HepG2 (cell line): ENCODE data around the gene CDC26. TPM values are rescaled to one million over a fixed set of nuclear protein-coding genes. Genes with fewer than 3 reads are reported as not detected.

Source experiments
- ATAC-seq: fragments of 200-7000 bp; cut with Tn5 transposase; 3 replicates; pipeline ENCODE4 v1.9.1; 2020; ENCODE audit warnings: mild to moderate bottlenecking, moderate library complexity
- BruUV-seq: library from RNA; stranded (reverse); fragments of 400-500 nt; replicated peaks from 2 replicates; lab custom pipeline; 2021; lab: Mats Ljungman, UMichigan
- CTCF ChIA-PET: fragments of 300-600 bp; formaldehyde crosslinking; extraction: SDS; loops from one replicate; lab custom pipeline; 2021; ENCODE audit warnings: low total read pairs, inconsistent platforms, low intra/inter-chr PET ratio; lab: Yijun Ruan, JAX
- POLR2A ChIA-PET: fragments of 350-600 bp; sonication (Branson Sonifier 250); formaldehyde crosslinking; loops from one replicate; lab custom pipeline; 2020; ENCODE audit warnings: antibody characterized with exemption, inconsistent platforms; lab: Yijun Ruan, JAX
- DNase-seq: peaks from one replicate; pipeline ENCODE4 v3.0.0-alpha.2; 2015; ENCODE audit warnings: low spot score
- FAIRE-seq: peaks from 3 replicates; lab custom pipeline; 2011; peaks lifted over from hg19 to GRCh38; lab: Jason Lieb, UNC
- H2AFZ ChIP-seq: one replicate; pipeline ENCODE4 v1.6.1; 2011; ENCODE audit warnings: low read length, inconsistent platforms
- H3K27ac ChIP-seq: fragments of 300-600 bp; 3 replicates; pipeline ENCODE4 v1.8.0; 2011; ENCODE audit warnings: mixed run types, mild to moderate bottlenecking, mixed read lengths, low read length, inconsistent platforms; ENCODE audit not compliant: insufficient read depth; ENCODE audit errors: extremely low read length
- H3K27me3 ChIP-seq, 2 experiments: fragments of 200-600 bp in 1 of 2; 2 replicates in 1 of 2; 3 replicates in 1 of 2; pipeline versions ENCODE4 v1.6.0 to v1.8.0; 2011; ENCODE audit warnings: low read length in 2 of 2, mild to moderate bottlenecking in 2 of 2, moderate library complexity in 2 of 2, inconsistent platforms in 1 of 2; ENCODE audit not compliant: insufficient read depth in 2 of 2, control insufficient read depth in 1 of 2
- H3K36me3 ChIP-seq, 2 experiments: fragments of 200-600 bp in 1 of 2; replicated peaks in 1 of 2; 2 replicates in 1 of 2; 3 replicates in 1 of 2; pipeline versions ENCODE4 v1.5.1 to v1.8.0; 2011; ENCODE audit warnings: low read length in 2 of 2, inconsistent platforms in 1 of 2; ENCODE audit not compliant: insufficient read depth in 2 of 2, control insufficient read depth in 1 of 2
- H3K4me1 ChIP-seq: 2 replicates; pipeline ENCODE4 v1.5.1; 2012; ENCODE audit warnings: low read length, inconsistent platforms; ENCODE audit not compliant: insufficient read depth
- H3K4me2 ChIP-seq: 2 replicates; pipeline ENCODE4 v1.6.0; 2011; ENCODE audit warnings: low read depth, low read length, inconsistent platforms
- H3K4me3 ChIP-seq, 3 experiments: fragments of 200-600 bp in 1 of 3; sonication (generic), shearing (Covaris generic) in 1 of 3; replicated peaks in 1 of 3; 2 replicates each; pipeline ENCODE4 v1.5.1; 2011 to 2016; ENCODE audit warnings: low read length in 3 of 3, inconsistent platforms in 2 of 3, low read depth in 2 of 3, mild to moderate bottlenecking in 2 of 3, control low read depth in 1 of 3, mixed read lengths in 1 of 3; ENCODE audit not compliant: insufficient read depth in 1 of 3
- H3K79me2 ChIP-seq: one replicate; pipeline ENCODE4 v1.6.1; 2011; ENCODE audit warnings: low read length, inconsistent platforms; ENCODE audit not compliant: insufficient read depth
- H3K9ac ChIP-seq: 2 replicates; pipeline ENCODE4 v1.6.0; 2011; ENCODE audit warnings: mild to moderate bottlenecking, low read depth, low read length, inconsistent platforms; ENCODE audit not compliant: insufficient read depth
- H3K9me3 ChIP-seq: 2 replicates; pipeline ENCODE4 v1.5.1; 2012; ENCODE audit warnings: mild to moderate bottlenecking, low read length
- H4K20me1 ChIP-seq: 2 replicates; pipeline ENCODE4 v1.6.0; 2011; ENCODE audit warnings: inconsistent platforms, mild to moderate bottlenecking, low read length, moderate library complexity; ENCODE audit not compliant: insufficient read depth
- ARNT2 ChIP-seq: sonication (generic); formaldehyde crosslinking; IDR thresholded peaks from 2 replicates; pipeline ENCODE4 v1.8.0; 2022; ENCODE audit warnings: mild to moderate bottlenecking, low read depth, missing genetic modification reagents, moderate library complexity
- GFI1 ChIP-seq: sonication (generic); formaldehyde crosslinking; IDR thresholded peaks from 2 replicates; pipeline ENCODE4 v1.5.0; 2020; ENCODE audit warnings: missing genetic modification reagents, mild to moderate bottlenecking, borderline replicate concordance
- KDM2A ChIP-seq: sonication (generic); formaldehyde crosslinking; IDR thresholded peaks from 2 replicates; pipeline ENCODE4 v1.4.0; 2020; ENCODE audit warnings: low read depth, missing genetic modification reagents, borderline replicate concordance
- POGZ ChIP-seq: sonication (generic); formaldehyde crosslinking; IDR thresholded peaks from 2 replicates; pipeline ENCODE4 v1.4.0; 2020; ENCODE audit warnings: mild to moderate bottlenecking, missing genetic modification reagents
- RELA ChIP-seq: sonication (generic); formaldehyde crosslinking; IDR thresholded peaks from 2 replicates; pipeline ENCODE4 v1.4.0; 2020; ENCODE audit warnings: missing genetic modification reagents
- RFXAP ChIP-seq: sonication (generic); formaldehyde crosslinking; IDR thresholded peaks from 2 replicates; pipeline ENCODE4 v1.4.0; 2020; ENCODE audit warnings: missing genetic modification reagents, borderline replicate concordance
- TCF7L2 ChIP-seq: IDR thresholded peaks from 2 replicates; pipeline ENCODE4 v1.6.1; 2011; ENCODE audit warnings: mild to moderate bottlenecking, low read depth, low read length, moderate library complexity
- ZNF510 ChIP-seq: sonication (generic); formaldehyde crosslinking; IDR thresholded peaks from 2 replicates; pipeline ENCODE4 v1.4.0; 2020; ENCODE audit warnings: low read depth, mild to moderate bottlenecking, missing genetic modification reagents
- ZNF672 ChIP-seq: sonication (generic); formaldehyde crosslinking; IDR thresholded peaks from 2 replicates; pipeline ENCODE4 v1.8.1; 2022; ENCODE audit warnings: missing genetic modification reagents
- ZNF850 ChIP-seq: sonication (generic); formaldehyde crosslinking; conservative IDR thresholded peaks from 2 replicates; pipeline ENCODE4 v1.9.0; 2021; ENCODE audit warnings: mild to moderate bottlenecking, missing genetic modification reagents
- WGBS: methylation state at CpG from one replicate; pipeline ENCODE4 v1.1.6; 2017; ENCODE audit warnings: low lambda C conversion rate; 5-methylcytosine and 5-hydroxymethylcytosine counted together
- in situ Hi-C: cut with HindIII; loops from 2 replicates; pipeline ENCODE4 v1.10.0; 2017; ENCODE audit warnings: low pct_unique_long_range_greater_than_20kb; ENCODE audit not compliant: extremely low pct_ligation_motif_present
- intact Hi-C: fragments of 100-400 bp; cut with micrococcal nuclease; formaldehyde crosslinking; loops from one replicate; pipeline ENCODE4 v1.10.0; 2022; ENCODE audit not compliant: unreplicated experiment
- polyA plus RNA-seq, 8 experiments: library from polyadenylated mRNA; depleted of rRNA in 3 of 8; stranded (reverse) in 7 of 8; unstranded in 1 of 8; fragments of >200 nt; fragmentation: Illumina TruSeq in 4 of 8; extraction: Trizol in 4 of 8; gene quantifications; 2 replicates each; pipeline versions ENCODE4 v1.2.1 to v1.2.3, GENCODE V29; 2011 to 2016; ENCODE audit warnings: low read depth in 4 of 8, missing spikeins in 1 of 8, mixed read lengths in 1 of 8; ENCODE audit not compliant: insufficient read depth in 1 of 8
- total RNA-seq, 5 experiments: library from RNA; depleted of rRNA; stranded (reverse); fragments of >200 nt; fragmentation: Illumina TruSeq; extraction: Trizol; gene quantifications; 2 replicates each; pipeline ENCODE4 v1.2.3, GENCODE V29; 2016; ENCODE audit warnings: low read depth in 1 of 5
- TF ChIP-seq, protein P1 (sequence below): sonication (generic); formaldehyde crosslinking; IDR thresholded peaks from 2 replicates; pipeline ENCODE4 v1.4.0; 2020; ENCODE audit warnings: missing genetic modification reagents, borderline replicate concordance
- TF ChIP-seq, protein P2 (sequence below): IDR thresholded peaks from 2 replicates; pipeline ENCODE4 v1.6.1; 2016; ENCODE audit warnings: missing compliant biosample characterization, missing genetic modification reagents, borderline replicate concordance
- TF ChIP-seq, protein P3 (sequence below): sonication (generic); formaldehyde crosslinking; IDR thresholded peaks from 2 replicates; pipeline ENCODE4 v1.5.0; 2020; ENCODE audit warnings: mild to moderate bottlenecking, missing genetic modification reagents, borderline replicate concordance
- TF ChIP-seq, protein P4 (sequence below): sonication (generic); formaldehyde crosslinking; IDR thresholded peaks from 2 replicates; pipeline ENCODE4 v1.4.0; 2020; ENCODE audit warnings: missing genetic modification reagents

CDC26 gene
- total and polyA plus RNA-seq, 2 of the 13 experiments (the other 11 are each of a cell fraction or from before 2014, with no cell fraction given) = 26.6 to 57.9 TPM

DNA sequence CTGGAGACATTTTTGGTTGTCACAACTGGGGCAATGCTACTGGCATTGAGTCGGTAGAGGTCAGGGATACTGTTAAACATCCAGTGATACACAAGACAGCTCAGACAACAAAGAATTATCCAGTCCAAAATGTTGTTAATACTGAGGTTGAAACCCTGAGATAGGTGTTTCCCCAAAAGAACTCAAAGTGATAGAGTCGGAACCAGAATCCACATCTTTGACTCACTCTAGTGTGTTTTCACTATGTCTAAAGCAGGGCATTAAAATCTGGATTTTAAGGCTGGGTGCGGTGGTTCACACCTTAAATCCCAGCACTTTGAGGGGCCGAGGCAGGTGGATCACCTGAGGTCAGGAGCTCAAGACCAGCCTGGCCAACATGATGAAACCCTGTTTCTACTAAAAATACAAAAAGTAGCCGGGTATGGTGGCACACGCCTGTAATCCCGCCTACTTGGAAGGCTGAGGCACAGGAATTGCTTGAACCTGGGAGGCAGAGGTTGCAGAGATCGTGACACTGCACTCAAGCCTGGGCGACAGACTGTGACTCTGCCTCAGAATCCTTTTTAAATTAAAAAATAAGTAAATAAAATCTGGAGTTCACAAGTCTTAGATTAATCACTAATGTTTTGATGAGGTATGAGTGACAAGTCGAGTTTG lies 37.0 kb downstream of the CDC26 start:
- Histone ChIP-seq H3K36me3 (peaks cover 0 to 10% of the 10 kb centered on the region in 2 experiments; a peak in 3 of 5 replicates), H4K20me1 (peaks cover 28% of the 10 kb centered on the region), H2AFZ (no peak overlapping the region), H3K79me2 (peaks cover 64% of the 10 kb centered on the region), H3K27ac (no peak overlapping the region), H3K9me3 (no peaks in the 10 kb centered on the region), H3K27me3 (no peaks in the 10 kb centered on the region), H3K4me2 (no peak overlapping the region), H3K4me3 (no peak overlapping the region), H3K9ac (no peak overlapping the region), H3K4me1 (peaks cover 13% of the 10 kb centered on the region)
- ATAC-seq (no peak), FAIRE-seq (no peak), DNase-seq (no peak)
- TF ChIP-seq POGZ (CRISPR knock-in tag) (no peak), GFI1 (CRISPR knock-in tag) (no peak), ZNF510 (CRISPR knock-in tag) (no peak), ARNT2 (CRISPR knock-in tag) (no peak), ZNF672 (CRISPR knock-in tag) (no peak), RELA (CRISPR knock-in tag) (no peak), RFXAP (CRISPR knock-in tag) (no peak), TCF7L2 (no peak), KDM2A (no peak), ZNF850 (CRISPR knock-in tag) (no peak)
- TF ChIP-seq, protein P1, sequence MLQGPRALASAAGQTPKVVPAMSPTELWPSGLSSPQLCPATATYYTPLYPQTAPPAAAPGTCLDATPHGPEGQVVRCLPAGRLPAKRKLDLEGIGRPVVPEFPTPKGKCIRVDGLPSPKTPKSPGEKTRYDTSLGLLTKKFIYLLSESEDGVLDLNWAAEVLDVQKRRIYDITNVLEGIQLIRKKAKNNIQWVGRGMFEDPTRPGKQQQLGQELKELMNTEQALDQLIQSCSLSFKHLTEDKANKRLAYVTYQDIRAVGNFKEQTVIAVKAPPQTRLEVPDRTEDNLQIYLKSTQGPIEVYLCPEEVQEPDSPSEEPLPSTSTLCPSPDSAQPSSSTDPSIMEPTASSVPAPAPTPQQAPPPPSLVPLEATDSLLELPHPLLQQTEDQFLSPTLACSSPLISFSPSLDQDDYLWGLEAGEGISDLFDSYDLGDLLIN (CRISPR knock-in tag) = no peak
- TF ChIP-seq, protein P2, sequence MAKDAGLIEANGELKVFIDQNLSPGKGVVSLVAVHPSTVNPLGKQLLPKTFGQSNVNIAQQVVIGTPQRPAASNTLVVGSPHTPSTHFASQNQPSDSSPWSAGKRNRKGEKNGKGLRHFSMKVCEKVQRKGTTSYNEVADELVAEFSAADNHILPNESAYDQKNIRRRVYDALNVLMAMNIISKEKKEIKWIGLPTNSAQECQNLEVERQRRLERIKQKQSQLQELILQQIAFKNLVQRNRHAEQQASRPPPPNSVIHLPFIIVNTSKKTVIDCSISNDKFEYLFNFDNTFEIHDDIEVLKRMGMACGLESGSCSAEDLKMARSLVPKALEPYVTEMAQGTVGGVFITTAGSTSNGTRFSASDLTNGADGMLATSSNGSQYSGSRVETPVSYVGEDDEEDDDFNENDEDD (CRISPR knock-in tag) = no peak
- TF ChIP-seq, protein P3, sequence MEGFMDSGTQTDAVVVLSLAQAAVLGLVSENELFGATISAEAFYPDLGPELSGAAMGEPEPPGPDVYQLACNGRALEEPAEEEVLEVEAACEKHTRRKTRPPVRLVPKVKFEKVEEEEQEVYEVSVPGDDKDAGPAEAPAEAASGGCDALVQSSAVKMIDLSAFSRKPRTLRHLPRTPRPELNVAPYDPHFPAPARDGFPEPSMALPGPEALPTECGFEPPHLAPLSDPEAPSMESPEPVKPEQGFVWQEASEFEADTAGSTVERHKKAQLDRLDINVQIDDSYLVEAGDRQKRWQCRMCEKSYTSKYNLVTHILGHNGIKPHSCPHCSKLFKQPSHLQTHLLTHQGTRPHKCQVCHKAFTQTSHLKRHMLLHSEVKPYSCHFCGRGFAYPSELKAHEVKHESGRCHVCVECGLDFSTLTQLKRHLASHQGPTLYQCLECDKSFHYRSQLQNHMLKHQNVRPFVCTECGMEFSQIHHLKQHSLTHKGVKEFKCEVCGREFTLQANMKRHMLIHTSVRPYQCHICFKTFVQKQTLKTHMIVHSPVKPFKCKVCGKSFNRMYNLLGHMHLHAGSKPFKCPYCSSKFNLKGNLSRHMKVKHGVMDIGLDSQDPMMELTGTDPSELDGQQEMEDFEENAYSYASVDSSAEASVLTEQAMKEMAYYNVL (CRISPR knock-in tag) = no peak
- TF ChIP-seq, protein P4, sequence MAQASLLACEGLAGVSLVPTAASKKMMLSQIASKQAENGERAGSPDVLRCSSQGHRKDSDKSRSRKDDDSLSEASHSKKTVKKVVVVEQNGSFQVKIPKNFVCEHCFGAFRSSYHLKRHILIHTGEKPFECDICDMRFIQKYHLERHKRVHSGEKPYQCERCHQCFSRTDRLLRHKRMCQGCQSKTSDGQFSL = no peak
- in situ Hi-C loops (no loop called here), intact Hi-C loops (no loop called here)
- no TSS peak for BruUV-seq
- WGBS = 96% methylated on average over 10 of the region's 10 CpGs
- CTCF ChIA-PET = no interaction called here
- POLR2A ChIA-PET = no interaction called here
